Measurements from ENCODE around the gene TBC1D24.
"Not testable (repeated sequence)": the region's sequence is repeated elsewhere in the genome, so short reads cannot be mapped to it uniquely, and the experiment has no call there.

The TBC1D24 gene

DNA sequence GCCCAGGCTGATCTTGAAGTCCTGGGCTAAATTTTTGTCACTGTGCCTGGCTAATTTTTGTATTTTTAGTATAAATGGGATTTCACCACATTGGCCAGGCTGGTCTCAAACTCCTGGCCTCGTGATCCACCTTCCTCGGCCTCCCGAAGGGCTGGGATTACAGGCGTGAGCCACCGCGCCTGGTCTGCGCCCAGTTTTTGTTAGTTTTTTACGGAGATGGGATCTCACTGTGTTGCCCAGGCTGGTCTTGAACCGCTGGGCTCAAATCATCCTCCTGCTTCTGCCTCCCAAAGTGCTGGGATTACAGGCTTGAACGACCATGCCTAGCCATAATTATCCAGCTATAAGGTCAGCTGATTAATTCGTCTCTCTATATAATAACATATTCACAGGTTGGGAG, 59.0 kb downstream of the TBC1D24 start:
- no peak for FAIRE-seq

DNA sequence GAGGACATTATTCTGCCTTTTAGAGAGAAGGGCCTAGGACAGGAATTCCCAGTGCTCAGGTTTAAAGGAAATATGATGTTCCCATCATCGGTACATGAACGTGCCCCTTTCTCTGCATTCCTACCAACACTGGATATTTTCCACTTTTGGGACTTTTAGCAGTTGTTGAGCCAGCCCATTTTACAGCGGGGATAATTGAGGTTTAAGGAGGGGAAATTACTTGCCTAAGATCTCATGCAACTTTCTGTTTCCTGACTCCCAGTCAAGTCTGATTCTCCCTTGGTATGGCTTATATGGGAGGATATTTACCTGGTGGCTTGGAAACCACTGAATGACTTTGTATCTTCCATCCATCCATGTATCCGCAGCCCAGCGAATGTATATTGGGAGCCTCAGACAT, 59.4 kb downstream of the TBC1D24 start:
- FAIRE-seq: not testable (repeated sequence)

DNA sequence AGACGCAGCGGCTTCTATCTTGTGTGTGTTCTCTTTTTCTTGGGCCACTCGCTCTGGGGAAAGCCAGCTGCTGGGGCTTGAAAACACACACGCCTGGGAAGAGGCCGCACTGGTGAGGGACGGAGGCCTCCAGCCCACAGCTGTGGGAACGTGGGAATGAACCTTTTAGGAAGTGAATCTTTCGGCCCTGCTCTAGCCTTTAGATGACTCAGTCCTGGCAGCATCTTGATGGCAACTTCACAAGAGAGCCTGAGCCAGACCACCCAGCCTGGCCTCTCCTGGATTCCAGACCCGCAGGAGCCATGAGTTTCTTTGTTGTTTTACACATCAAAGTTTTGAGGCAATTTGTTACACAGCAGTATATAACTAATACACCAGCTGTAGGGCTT, 60.7 kb downstream of the TBC1D24 start:
- no peak for FAIRE-seq

DNA sequence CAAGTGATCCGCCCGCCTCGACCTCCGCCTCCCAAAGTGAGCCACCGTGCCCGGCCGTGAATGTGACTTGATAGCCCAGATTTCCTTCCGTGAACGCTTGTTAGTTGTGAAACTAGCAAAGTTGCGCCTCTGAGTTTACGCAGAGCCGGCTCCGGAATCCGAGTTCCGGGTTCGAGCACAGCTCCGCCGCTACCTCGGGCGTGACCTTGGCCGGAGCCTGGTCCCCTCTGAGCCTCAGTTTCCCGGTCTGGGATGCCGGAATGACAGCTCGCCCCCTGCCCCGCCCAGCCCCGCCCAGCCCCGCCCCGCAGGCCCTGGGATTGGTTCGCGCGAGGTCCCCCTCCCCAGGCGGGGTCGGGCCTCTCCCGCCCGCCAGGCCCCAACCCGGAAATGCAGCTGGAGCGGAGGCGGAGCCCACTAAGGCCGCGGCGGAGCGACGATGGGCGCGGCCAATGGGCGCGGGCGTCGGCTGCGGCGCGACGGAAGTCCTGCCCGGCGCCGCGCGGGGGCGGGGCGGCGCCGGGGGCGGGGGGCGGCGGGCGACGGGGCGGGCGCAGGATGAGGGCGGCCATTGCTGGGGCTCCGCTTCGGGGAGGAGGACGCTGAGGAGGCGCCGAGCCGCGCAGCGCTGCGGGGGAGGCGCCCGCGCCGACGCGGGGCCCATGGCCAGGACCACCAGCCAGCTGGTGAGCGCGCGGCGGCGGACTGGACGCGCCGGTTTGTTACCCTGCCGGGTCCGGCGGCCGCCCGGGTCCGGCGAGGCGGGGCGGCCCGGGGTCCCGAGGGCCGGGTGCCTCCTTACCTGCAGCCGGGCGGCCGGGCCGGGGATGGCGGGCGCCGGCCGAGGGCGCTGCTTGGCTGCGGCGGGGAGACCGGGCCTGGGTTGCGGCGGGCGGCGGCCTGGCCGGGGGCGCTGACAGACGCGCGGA, 62.8 kb downstream of the TBC1D24 start, which contains the start of gene PDPK1:
Gene PDPK1 (plus strand): TSS at position 571 of the 929 bp plus-strand sequence. CDS start 92 bp downstream, at position 663.
- FAIRE-seq: no peak

DNA sequence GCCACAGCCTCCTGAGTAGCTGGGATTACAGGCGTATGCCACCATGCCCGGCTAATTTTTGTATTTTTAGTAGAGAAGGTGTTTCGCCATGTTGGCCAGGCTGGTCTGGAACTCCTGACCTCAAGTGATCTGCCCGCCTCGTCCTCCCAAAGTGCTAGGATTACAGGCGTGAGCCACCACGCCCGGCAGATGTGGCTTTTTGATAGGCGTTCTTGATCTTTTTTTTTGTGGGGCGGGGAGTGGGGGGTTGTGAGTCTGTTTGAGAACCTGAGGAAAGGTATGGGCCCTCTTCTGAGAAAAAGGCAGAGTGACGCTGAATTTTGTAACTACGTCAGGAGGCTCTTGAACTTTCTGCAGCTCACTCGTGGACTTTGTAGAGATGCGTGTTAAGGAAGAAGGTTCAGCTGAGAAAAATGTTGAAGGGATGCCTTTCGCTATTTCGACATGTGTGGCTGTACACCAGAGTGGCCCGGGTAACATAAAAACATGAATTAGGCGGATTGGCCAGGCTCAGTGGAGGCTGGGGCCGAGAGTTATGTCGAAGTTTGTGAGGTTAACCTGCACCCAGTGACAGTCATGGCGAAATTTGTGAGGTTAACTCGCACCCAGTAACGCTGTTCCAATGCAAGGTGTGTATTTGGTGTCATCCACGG, 64.4 kb downstream of the TBC1D24 start:
- not testable (repeated sequence) for FAIRE-seq

DNA sequence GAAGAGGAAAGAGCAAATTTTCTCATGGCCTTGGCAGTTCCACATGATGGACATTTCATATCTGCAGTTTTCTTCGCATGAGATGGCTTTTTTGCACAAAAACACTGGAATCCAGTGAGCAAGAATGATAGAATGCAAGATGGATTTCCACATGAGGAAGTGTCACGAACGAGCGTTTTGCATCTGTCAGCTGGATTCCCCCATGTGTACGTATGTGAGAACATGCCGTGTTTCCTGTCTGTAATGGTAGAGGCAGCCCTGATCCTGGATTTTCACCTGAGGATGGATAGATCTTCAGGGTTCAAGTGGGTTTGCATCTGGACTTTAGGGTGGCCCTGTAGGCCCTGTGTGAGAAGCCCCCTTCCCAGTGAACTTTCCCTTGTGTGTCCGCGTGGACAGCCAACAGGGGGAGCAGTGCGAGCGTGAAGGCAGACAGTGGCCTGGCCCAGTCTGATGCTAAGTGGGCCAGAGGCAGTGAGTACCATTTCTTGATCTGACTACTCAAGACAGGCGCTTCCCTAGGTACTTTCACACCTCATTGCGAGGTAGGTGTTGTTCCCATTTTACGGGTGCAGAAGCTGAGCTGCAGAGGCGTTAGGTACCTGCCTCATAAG, 65.0 kb downstream of the TBC1D24 start:
- FAIRE-seq: not testable (repeated sequence)

DNA sequence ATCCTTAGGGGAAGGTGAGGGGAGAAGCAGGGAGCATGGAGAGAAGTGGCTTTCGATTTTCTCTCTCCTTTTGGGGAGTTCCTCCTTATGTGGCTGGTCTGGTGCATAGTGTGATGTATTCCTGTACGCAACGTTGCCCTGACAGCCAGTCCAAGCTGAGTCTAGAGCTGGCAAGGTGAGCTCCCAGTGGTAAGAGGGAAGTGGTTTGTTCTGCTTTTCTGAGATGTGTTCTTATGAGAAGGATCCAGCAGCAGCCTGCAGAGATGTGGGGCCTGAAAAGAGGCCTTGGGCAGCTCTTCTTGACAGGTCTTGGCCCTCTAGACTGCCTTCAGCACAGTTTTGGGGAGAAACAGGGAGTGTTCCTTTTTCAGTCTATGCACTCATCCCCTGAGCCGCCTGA, 66.0 kb downstream of the TBC1D24 start:
- FAIRE-seq: not testable (repeated sequence)

DNA sequence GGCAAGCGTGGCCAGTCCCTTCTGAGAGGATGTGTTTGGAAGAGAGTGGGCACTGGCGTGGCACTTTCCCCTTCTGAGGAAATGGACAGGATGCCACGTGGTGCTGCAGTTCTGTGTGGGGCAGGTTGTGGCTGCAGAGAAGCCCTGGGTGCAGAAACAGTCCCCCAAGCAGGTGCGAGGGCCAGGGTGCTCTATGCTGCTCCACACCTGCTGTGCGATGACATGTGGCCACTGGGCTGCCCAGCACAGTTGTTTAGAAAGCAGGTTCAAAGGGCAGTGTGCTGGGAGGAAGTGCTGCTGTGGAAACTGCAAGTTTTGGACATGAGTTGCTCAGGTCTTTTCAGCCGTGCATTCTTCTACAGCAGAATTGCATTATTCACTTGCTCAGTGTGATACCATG, 66.5 kb downstream of the TBC1D24 start:
- FAIRE-seq: not testable (repeated sequence)

DNA sequence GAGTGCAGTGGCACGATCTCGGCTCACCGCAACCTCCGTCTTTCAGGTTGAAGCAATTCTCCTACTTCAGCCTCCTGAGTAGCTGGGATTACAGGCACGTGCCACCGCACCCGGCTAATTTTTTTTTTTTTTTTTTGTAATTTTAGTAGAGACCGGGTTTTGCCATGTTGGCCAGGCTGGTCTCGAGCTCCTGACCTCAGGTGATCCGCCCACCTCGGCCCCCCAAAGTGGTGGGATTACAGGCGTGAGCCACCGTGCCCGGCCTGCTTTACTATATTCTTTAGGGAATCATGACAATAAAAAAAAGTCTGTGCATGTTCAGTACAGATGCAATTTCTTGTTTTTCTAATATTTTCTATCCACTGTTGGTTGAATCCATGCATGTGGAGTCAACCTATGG, 68.8 kb downstream of the TBC1D24 start:
- FAIRE-seq: not testable (repeated sequence)

DNA sequence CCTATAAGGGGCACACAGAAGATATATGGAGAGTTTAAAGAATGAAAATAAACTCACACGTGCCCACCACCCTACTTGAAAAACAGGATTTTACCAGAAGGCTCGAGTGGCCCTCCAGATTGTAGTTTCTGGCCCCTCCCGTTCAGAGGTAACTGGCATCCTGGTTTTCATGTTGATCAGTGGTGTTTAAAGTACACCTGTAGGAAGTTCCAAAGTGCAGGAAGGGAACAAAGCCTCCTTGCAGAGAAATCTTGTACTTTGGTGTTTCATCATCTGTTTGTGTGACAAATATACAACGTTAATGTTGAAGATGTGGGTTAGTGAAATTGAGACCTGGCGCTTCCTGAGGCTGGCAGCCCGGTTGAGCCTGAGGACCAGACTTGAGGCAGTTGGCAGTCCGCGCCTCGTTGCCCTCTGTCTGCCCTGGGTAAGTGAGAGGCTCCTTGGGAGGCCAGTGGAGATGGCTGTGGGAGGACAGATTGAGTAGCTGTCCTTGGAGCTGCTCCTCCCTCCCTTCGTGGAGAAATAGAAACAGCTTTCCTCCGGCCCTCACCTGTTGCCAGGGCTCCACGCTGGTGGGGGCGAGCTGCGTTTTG, 75.5 kb downstream of the TBC1D24 start:
- FAIRE-seq: not testable (repeated sequence)

DNA sequence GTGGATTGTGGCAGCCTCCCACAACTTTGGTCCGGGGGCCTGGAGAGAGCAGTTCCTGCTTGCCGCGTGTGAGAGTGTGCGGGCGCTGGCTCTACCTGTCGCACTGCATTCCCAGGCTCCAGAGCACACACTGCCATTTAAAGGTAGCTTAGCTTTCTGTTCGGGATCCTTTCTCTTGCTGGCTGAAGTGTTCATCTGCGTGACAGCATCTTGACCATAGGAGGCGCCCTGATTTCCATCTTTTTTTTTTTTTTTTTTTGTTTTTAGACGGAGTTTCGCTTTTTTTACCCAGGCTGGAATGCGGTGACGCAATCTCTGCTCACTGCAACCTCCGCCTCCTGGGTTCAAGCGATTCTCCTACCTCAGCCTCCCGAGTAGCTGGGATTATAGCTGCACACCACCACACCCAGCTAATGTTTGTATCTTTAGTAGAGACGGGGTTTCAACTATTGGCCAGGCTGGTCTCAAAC, 76.5 kb downstream of the TBC1D24 start:
- FAIRE-seq: not testable (repeated sequence)

DNA sequence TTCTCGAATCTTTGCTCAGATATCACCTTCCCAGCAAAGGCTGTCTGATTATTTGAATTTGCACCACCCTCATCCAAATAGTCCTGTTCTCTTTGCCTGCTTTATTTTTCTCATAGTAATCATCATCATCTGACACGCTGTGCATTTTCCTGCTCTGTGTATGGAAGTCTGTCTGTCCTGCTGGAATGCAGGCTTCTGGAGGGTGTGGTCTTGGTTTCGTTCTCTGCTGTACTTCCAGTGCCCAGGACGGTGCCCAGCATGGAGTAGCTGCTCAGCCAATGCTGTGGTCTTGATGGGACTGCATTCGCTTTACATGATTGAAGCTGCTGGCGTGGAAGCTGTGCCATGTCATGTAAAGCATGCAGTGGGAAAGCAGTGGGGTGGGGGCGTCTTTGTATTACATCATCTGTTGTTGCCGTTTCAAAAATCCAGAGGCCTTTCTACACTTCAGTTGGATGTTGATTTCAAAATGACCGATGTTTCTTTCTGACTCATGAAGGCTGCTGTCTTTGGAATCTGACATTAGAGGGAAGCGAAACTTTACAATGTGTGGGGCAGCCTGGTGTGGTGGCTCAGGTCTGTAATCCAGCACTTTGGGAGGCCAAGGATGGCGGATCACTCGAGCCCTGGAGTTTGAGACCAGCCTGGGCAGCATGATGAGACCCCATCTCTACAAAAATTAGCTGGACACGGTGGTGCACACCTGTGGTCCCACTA, 79.9 kb downstream of the TBC1D24 start:
- not testable (repeated sequence) for FAIRE-seq

Measured in TTC549 (cell line).